HG03139 (cell line): ENCODE measurements around the gene FSIP2.
"Not testable (repeated sequence)": the region's sequence is repeated elsewhere in the genome, so short reads cannot be mapped to it uniquely, and the experiment has no call there.

Experiments used
- ATAC-seq: cut with Tn5 transposase; IDR thresholded peaks from one replicate; pipeline ENCODE4 v1.9.1; 2021; ENCODE audit not compliant: unreplicated experiment

FSIP2 gene

DNA sequence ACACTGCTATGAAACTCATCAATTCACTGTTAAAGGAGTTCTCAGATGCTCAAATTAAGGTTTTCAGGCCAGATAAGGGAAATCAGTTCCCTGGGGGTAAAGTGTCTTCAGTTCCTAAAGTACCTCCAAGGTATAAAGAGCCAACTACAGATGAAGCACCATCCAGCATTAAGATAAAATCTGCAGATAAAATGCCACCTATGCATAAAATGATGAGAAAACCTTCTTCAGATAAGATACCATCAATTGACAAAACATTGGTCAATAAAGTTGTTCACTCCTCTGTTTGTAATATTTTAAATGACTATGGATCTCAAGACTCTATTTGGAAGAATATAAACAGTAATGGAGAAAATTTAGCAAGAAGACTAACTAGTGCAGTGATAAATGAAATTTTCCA, 68.2 kb downstream of the FSIP2 start:
- ATAC-seq = no peak

DNA sequence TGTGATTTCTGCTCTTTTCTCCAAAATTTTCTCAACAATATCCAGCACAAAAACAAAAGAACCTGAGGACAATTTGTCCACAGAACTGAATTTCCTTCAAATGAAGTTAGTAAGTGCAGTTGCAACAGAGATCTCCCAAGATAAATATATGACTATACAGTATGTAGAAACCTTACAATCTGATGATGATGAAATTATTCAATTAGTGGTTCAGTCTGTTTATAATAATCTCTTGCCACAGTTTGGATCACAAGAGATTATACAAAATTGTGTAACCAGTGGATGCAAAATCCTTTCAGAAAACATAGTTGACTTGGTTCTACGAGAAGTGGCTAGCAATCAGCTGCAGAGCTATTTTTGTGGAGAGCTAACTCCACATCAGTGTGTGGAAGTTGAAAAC, 68.7 kb downstream of the FSIP2 start:
- ATAC-seq = no peak

DNA sequence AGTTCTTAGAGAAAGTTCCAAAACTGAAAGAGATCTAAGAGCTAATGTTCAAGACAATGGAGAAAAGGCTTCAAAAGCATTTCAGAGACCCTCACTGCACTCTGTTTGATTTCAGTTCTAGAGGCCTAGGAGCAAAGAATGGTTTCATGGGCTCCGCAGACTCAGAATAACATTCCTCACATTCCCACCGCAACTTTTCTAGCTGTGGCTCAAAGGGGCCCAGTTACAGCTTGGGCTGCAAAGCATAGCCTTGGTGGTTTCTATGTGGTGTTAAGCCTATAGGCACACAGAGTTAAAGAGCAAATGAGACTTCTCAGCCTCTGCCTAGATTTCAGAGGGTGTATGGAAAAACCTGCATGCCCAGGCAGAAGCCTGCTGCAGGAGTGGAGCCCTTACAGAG, 73.0 kb downstream of the FSIP2 start:
- no peak for ATAC-seq

DNA sequence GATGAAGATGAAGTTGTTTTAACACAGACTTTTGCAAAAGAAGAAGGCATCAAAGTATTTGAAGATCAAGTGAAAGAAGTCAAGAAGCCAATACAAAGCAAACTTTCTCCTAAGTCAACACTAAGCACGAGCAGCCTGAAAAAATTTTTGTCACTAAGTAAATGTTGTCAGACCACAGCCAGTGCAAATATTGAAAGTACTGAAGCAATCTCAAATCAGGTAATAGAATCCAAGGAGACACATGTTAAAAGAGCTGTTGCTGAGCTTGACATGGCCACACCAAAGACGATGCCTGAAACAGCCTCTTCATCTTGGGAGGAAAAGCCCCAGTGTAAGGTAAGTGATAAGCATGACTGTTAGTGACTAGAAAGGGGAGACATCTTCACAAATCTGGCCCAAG, 75.1 kb downstream of the FSIP2 start:
- no peak for ATAC-seq

DNA sequence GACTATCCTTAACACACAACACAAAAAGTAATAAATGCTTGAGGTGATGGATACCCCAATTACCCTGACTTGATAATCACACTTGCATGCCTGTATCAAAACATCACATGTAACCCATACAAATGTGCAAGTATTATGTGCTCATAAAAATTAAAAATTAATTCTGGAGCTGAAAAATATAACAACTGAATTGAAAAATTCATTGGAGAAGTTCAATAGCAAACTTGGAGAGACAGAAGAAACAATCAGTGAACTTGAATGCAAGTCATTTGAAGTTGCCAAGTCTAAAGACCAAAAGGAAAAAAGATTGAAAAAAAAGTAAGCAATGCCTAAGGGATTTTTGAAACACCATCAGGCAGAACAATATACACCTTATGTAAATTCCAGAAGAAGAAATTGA, 79.4 kb downstream of the FSIP2 start:
- no peak for ATAC-seq

DNA sequence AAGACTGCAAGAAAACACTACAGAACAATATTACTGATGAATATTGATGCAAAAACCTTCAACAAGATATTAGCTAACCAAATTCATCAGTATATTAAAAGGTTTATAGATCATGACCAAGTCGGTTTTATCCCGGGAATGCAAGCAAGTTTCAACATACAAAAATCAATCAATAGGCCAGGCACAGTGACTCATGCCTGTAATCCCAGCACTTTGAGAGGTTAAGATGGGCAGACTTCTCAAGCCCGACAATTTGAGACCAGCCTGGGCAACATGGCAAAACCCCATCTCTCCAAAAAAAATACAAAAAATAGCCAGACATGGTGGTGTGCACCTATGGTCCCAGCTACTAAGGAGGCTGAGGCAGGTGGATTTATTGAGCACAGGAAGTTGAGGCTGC, 82.9 kb downstream of the FSIP2 start:
- no peak for ATAC-seq

DNA sequence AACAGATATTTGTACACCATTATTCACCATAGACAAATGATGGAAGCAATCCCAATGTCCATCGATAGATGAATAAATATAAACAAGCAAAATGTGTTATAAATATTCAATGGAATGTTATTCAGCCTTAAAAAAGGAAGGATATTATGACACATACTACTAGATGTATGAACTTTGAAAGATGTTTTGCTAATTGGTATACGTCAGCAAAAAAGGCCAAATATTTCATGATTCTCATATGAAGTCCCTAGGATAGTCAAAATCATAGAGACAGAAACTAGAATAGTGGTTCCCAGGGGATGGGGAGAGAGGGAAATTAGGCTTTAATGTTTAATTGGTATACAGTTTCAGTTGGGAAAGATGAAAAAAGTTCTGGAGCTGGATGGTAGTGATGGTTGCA, 85.2 kb downstream of the FSIP2 start:
- ATAC-seq = no peak

DNA sequence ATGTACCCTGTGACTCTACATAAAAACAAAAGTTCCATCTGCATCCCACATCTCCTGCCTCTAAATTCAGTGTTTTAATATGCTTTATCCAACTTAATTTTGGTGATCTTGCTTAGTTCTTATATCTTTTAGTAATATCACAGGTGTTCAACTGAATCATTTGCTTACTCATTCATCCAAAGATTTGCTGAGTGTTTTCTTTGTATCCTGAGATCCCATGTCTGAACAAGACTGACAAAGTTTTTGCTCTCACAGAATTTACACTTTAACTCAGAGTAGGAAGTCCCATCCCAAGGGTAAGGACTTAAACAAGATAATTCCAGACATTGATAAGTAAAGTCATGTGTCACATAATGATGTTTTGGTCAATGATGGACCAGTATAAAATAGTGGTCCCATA, 87.0 kb downstream of the FSIP2 start:
- no peak for ATAC-seq

DNA sequence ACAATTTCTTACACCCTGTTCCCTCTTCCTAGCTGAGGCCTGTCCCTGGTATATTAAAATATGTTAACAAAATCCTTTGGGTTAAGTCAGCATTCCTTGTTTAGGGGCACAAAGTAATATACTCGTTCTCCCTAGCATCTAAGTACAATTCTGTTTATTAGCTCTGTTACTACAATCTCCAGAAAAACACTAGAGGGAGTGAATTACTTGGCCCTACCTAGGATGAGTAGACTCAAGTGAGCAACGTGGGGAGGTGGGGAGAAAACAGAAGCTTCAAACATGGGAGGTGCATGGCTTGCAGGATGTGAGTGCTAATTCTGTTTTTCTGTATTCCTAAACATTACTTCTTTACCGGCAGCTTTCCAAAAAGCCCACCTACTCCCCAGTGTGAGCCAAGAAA, 89.7 kb downstream of the FSIP2 start:
- no peak for ATAC-seq

DNA sequence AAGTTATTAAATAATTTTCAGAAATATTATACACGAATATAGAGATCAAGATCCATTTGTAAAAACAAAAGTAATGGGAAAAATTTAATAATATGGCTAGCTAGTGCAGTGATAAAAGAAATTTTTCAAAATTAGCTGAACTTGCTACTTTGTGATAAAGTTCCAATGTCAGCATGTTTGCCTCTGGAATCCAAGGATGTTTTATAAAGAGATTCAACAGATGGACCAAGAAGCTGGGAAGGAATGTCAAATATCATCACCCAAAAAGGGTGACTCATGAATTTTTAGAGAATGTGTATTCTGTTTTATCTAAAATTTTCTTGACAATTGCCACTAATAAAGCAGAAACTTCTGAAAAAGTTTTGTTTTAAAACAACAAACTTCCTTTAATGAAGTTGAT, 95.3 kb downstream of the FSIP2 start:
- ATAC-seq = no peak

DNA sequence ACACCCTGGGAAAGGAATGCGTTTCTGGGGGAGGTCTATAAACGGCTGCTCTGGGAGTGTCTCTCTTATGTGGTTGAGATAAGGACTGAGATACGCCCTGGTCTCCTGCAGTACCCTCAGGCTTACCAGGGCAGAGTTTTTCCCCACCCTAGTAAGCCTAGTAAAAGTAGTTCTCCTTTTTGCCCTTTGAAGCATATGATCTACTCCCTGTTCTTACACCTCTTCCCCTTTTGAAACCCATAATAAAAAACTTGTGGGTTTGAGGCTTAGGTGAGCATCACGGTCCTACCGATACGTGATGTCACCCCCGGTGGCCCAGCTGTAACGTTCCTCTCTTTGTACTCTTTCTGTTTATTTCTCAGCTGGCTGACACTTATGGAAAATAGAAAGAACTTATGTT, 97.4 kb downstream of the FSIP2 start:
- ATAC-seq = no peak

DNA sequence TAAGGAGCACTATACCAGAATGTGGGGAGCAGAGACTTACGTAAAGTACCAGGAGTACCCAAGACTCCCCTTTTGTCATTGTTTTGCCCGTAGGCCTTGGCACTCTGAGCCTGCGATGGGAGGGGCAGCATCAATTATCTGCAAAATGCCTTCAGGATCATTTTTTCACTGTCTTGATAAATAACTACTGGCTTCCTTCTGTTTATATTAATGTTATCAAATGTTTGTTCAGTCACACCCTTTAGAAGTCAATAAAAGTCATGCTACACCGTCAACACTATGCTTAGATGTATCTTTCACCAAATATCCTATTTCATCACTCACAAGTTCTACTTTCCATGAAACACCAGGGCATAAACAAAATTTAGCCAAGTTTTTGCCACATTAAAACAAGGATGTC, 116.3 kb downstream of the FSIP2 start:
- ATAC-seq = no peak

DNA sequence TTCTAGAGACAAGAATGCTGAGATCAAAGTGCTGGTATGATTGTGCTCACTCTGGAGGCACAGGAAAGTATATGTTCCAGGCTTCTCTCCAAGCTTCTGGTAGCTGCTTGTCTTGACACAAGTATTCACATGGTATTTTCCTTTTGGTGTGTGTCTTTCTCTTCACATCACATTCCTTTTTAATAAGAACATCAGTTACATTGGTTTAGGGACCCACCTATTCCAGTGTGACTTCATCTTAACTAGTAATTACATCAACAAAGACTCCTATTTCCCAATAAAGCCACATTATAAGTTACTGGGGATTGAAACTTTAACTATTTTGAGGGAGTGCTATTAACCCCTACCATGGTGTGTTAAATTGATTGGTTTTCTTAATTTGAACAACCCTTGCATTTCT, 119.1 kb downstream of the FSIP2 start:
- ATAC-seq = no peak

DNA sequence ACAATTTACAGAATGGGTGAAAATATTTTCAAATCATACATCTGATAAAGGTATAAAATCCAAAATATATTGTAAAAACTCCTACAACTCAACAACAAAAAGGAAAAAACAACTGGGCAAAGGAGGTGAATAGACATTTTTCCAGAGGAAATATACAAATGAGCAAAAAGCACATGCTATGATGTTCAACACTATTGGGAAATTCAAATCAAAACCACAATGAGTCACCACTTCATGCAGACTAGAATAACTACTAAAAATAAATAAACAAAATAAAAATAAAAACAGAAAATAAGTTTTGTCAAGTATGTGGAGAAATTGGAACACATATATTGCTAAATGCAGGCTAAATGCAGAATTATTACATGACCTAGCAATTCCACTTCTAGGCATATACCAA, 120.9 kb downstream of the FSIP2 start:
- ATAC-seq = no peak

DNA sequence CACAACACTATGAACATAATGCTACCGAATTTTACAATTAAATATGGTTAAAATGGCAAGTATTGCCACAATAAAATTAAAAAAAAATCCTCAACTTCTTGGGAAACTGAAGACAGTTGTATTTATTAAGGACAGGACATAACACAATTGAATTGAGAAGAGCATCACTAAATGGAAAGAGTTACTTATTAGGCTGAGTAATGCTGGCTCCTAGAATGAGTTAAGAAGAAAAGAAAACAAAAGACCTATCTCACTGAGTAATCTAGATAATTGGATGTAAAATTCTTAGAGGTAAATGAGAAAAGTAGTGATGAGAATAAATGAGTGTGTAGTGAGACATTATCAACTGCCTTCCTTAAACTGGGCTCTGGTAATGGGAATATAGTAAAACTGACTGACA, 121.7 kb downstream of the FSIP2 start:
- no peak for ATAC-seq

DNA sequence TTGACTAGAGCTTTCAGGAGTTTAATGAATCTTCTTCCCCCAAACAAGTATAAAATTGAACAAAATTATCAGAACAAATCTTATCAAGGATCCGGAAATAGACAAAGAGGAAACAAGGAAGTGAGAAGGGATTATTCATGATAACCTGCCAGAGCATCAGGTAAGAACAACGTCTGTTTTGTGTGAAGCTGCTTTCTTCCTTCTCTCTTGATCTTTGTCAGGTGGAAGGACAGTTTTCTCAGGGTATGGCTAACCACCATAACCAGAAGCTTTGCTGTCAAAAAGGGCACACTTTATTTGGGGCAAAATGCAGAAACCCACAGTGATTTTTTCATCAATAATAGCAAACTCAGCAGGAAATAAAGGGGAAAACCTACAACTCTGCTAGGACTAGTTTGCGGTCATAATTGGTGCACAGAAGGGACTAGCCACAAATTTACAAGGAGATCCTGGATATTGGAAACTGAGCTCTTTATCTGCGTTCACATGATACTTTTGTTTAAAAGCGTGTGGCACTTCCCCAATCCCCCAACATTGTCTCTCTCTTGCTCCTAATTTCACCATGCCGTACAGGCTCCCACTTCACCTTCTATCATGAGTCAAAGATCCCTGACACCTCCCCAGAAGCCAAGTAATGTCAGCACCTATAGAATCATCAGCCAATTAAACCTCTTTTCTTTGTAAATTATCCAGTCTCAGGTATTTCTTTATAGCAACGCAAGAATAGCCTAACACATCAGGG, 124.2 kb downstream of the FSIP2 start:
- no peak for ATAC-seq

DNA sequence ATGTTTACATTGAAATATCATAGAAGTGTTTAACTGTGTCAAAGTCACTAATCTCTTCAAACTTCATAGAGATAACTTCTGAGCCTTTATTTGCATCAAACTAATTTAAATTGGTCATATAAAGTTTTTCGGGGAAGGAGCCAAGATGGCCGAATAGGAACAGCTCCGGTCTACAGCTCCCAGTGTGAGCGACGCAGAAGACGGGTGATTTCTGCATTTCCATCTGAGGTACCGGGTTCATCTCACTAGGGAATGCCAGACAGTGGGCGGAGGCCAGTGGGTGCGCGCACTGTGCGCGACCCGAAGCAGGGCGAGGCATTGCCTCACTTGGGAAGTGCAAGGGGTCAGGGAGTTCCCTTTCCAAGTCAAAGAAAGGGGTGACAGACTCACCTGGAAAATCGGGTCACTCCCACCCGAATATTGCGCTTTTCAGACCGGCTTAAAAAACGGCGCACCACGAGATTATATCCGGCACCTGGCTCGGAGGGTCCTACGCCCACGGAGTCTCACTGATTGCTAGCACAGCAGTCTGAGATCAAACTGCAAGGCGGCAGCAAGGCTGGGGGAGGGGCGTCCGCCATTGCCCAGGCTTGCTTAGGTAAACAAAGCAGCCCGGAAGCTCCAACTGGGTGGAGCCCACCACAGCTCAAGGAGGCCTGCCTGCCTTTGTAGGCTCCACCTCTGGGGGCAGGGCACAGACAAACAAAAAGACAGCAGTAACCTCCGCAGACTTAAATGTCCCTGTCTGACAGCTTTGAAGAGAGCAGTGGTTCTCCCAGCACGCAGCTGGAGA, 126.1 kb downstream of the FSIP2 start:
- ATAC-seq = not testable (repeated sequence)

DNA sequence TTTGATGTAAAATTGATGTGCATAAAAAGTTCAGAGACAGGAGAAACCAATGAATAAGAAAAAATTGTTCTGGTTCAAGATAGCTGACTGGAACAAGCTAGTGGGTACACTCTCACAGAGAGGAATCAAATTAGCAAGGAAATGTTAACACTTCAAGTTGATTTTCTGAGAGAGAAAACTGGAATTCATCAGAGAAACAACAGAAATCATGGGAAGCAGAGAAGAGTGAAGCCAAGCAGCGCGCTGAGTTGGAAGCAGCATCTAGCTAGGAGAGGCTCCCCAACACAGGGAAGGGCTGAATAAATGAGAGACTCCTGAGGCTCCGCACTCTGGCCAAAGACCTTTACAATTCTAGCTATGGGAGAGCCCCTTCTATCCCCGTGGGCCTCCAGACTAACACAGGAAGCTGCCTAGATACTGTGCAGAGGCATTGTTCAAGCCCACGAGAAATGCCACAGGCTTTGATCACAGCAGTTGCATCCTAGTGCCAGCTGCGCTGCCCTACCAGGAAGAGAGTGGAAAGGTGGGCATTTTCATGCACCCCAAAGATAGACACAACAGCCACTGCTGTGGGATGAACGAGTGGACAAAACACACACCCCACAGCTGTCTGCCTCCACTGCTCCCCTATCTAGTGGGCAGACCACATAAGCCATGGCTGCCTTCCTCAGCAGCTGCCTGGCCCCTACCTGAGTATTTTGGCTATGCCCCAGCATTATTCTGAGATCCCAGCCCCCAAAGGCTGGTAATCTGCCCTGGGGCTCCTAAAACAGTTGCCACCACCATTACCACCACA, 136.7 kb downstream of the FSIP2 start:
- ATAC-seq = no peak

DNA sequence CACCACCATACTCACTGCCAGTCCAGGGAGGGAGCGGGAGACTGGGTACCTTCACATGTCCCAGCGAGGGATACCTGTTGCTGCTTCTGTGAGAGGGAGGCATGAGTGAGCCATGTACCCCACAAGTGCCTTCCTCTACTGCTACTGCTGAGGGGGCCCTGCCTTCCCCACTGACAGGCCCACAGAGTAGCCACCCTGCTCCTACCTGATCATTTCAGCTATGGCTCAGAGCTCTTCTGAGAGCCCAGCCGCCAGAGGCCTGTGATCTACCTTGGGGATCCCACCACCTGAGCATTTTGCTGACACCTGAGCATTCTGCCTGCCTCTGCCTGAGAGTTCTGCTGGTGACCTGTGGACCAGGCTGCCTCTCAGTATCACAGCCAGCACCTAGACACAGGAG, 137.6 kb downstream of the FSIP2 start:
- no peak for ATAC-seq

DNA sequence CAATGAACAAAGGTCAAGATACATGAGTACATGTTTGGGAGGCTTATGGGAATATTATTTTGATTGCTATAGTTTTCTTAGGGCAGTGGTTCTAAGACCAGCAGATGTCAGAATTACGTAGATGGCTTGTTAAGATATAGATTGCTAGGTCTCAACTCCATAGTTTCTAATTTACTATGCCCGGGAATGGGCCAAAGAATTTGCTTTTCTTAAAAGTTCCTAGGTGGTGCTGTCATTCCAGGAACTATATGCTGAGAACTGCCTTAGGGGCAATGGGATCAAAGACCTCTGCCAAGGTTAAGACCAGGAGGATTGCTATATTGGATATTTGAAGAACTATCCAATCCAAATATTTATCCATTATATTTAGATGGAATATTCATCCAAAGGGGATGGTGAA, 141.8 kb downstream of the FSIP2 start:
- ATAC-seq = no peak
